Lung (tissue), 12 donors: Measurements from ENCODE around the gene DRGX. TPM values are rescaled to one million over a fixed set of nuclear protein-coding genes. Genes with fewer than 3 reads are reported as not detected.

ENCODE experiments used
- ATAC-seq: fragments of 200-7000 bp; cut with Tn5 transposase; one replicate; pipeline ENCODE4 v1.9.1; 2020; ENCODE audit warnings: moderate number of reproducible peaks; ENCODE audit not compliant: insufficient read depth, low FRiP score
- DNase-seq, 3 donors: peaks; one replicate each; pipeline ENCODE4 v3.0.0-alpha.2; 2013 to 2017
- H3K27ac ChIP-seq, 2 donors: one replicate each; pipeline ENCODE4 v1.5.1; 2013; ENCODE audit warnings: mild to moderate bottlenecking in 2 of 2, moderate library complexity in 2 of 2, control low read depth in 1 of 2, inconsistent platforms in 1 of 2, low read depth in 1 of 2, low read length in 1 of 2
- H3K27me3 ChIP-seq, 3 donors: one replicate each; pipeline ENCODE4 v1.5.1; 2013; ENCODE audit warnings: low read length in 2 of 3; ENCODE audit not compliant: control insufficient read depth in 3 of 3, insufficient read depth in 3 of 3
- H3K36me3 ChIP-seq, 4 donors: one replicate each; pipeline ENCODE4 v1.5.1; 2013; ENCODE audit warnings: low read length in 4 of 4, mild to moderate bottlenecking in 1 of 4, moderate library complexity in 1 of 4; ENCODE audit not compliant: control insufficient read depth in 4 of 4, insufficient read depth in 4 of 4
- H3K4me1 ChIP-seq, 5 donors: one replicate each; pipeline ENCODE4 v1.5.1; 2013; ENCODE audit warnings: low read length in 5 of 5, mild to moderate bottlenecking in 2 of 5, moderate library complexity in 1 of 5; ENCODE audit not compliant: control insufficient read depth in 5 of 5, insufficient read depth in 5 of 5
- H3K4me3 ChIP-seq: one replicate; pipeline ENCODE4 v1.5.1; 2013; ENCODE audit warnings: mild to moderate bottlenecking, control low read depth, moderate library complexity
- H3K9ac ChIP-seq, 2 donors: one replicate each; pipeline ENCODE4 v1.5.1; 2013; ENCODE audit warnings: low read length in 2 of 2, control low read depth in 1 of 2; ENCODE audit not compliant: insufficient read depth in 1 of 2
- H3K9me3 ChIP-seq, 4 donors: one replicate each; pipeline ENCODE4 v1.5.1; 2013; ENCODE audit warnings: low read length in 3 of 4, mild to moderate bottlenecking in 1 of 4, moderate library complexity in 1 of 4; ENCODE audit not compliant: control insufficient read depth in 4 of 4, insufficient read depth in 3 of 4
- CTCF ChIP-seq: IDR thresholded peaks from 2 replicates; pipeline ENCODE4 v1.5.1; 2012; ENCODE audit warnings: mild to moderate bottlenecking; ENCODE audit errors: control extremely low read depth, extremely low read depth
- WGBS, 2 donors: extraction: QIAGEN DNeasy Blood & Tissue Kit; methylation state at CpG; one replicate each; pipeline ENCODE4 v1.1.7; 2013; 5-methylcytosine and 5-hydroxymethylcytosine counted together
- polyA plus RNA-seq, 2 donors: library from polyadenylated mRNA; stranded (reverse); fragments of 200-250 nt; gene quantifications; one replicate each; pipeline ENCODE4 v1.2.1, GENCODE V29; 2013
- total RNA-seq, 2 donors: library from RNA; depleted of rRNA in 1 of 2; stranded (reverse); fragments of >200 nt in 1 of 2; gene quantifications; one replicate each; pipeline ENCODE4 v1.2.1, GENCODE V29; 2014 to 2021
- donor health status: control.
- donor health status: control.
- donor health status: Bipolar disorder and iron deficiency.
- donor health status: healthy.
- donor health status: DM: yes; HTN: yes; CAD: no.

DRGX gene
- total and polyA plus RNA-seq, 4 donors: 0.10 TPM; not detected in 3

- H3K9me3 ChIP-seq: no peaks in the 10 kb centered on the region
- H3K27me3 ChIP-seq: peaks cover 0 to 20% (median 9%) of the 10 kb centered on the region in 3 donors
- 80 to 86% methylated on average over 20 to 22 of the region's 22 CpGs for WGBS, 2 donors
- TF ChIP-seq CTCF: no peak
- H3K9ac ChIP-seq: no peak overlapping the region
- H3K4me1 ChIP-seq: no peaks in the 10 kb centered on the region
- no peak overlapping the region for H3K4me3 ChIP-seq
- ATAC-seq: no peak
- DNase-seq: no peak
- no peaks in the 10 kb centered on the region for H3K36me3 ChIP-seq
- no peak overlapping the region for H3K27ac ChIP-seq
These were observed 9.7 kb downstream of the DRGX start for GRCh38 chr10:49385939-49386922.

GRCh38 chr10:49384268-49384953 is 11.5 kb downstream of the DRGX start:
- no peaks in the 10 kb centered on the region for H3K4me1 ChIP-seq
- TF ChIP-seq CTCF: no peak
- H3K27ac ChIP-seq: no peak overlapping the region
- DNase-seq: no peak
- H3K9me3 ChIP-seq: no peaks in the 10 kb centered on the region
- H3K36me3 ChIP-seq: no peaks in the 10 kb centered on the region
- ATAC-seq: no peak
- no peak overlapping the region for H3K4me3 ChIP-seq
- H3K27me3 ChIP-seq: peaks cover 0 to 9% (median 3%) of the 10 kb centered on the region in 3 donors
- no peak overlapping the region for H3K9ac ChIP-seq
- 71 to 82% methylated on average over 15 to 16 of the region's 16 CpGs for WGBS, 2 donors

- H3K4me3 ChIP-seq: no peak overlapping the region
- no peaks in the 10 kb centered on the region for H3K9me3 ChIP-seq
- ATAC-seq (no peak), DNase-seq (no peak)
- no peak overlapping the region for H3K9ac ChIP-seq
- H3K27me3 ChIP-seq: peaks cover 0 to 9% (median 3%) of the 10 kb centered on the region in 3 donors
- no peaks in the 10 kb centered on the region for H3K4me1 ChIP-seq
- no peaks in the 10 kb centered on the region for H3K36me3 ChIP-seq
- WGBS, 2 donors: 80 to 94% methylated on average over 4 of the region's 4 CpGs
- no peak for TF ChIP-seq CTCF
- no peak overlapping the region for H3K27ac ChIP-seq
These were observed 12.0 kb downstream of the DRGX start for GRCh38 chr10:49383853-49384252.
